Immature natural killer cell (primary cell): Measurements from ENCODE around the gene S100A2. TPM values are rescaled to one million over a fixed set of nuclear protein-coding genes. Genes with fewer than 3 reads are reported as not detected.
"Not testable (repeated sequence)": the region's sequence is repeated elsewhere in the genome, so short reads cannot be mapped to it uniquely, and the experiment has no call there.

ENCODE experiments used
- DNase-seq, 3 donors: peaks; one replicate each; pipeline ENCODE4 v3.0.0; 2022; ENCODE audit warnings: mixed read lengths in 1 of 3
- H3K27ac Mint-ChIP-seq, 6 donors: one replicate each; pipeline ENCODE4 v1.8.0; 2020; ENCODE audit warnings: mixed read lengths in 6 of 6, mild to moderate bottlenecking in 5 of 6, inconsistent platforms in 4 of 6, moderate library complexity in 3 of 6
- H3K27me3 Mint-ChIP-seq, 3 donors: one replicate each; pipeline ENCODE4 v1.8.0; 2020 to 2021; ENCODE audit warnings: low read depth in 3 of 3, mild to moderate bottlenecking in 3 of 3, mixed read lengths in 3 of 3, moderate library complexity in 3 of 3, inconsistent platforms in 1 of 3
- H3K36me3 Mint-ChIP-seq, 3 donors: one replicate each; pipeline ENCODE4 v1.8.0; 2020; ENCODE audit warnings: mixed read lengths in 3 of 3, inconsistent platforms in 2 of 3, mild to moderate bottlenecking in 2 of 3
- H3K4me1 Mint-ChIP-seq, 2 donors: one replicate each; pipeline ENCODE4 v1.8.0; 2020; ENCODE audit warnings: inconsistent platforms in 2 of 2, mild to moderate bottlenecking in 2 of 2, mixed read lengths in 2 of 2, moderate library complexity in 1 of 2
- H3K4me3 Mint-ChIP-seq, 5 donors: one replicate each; pipeline ENCODE4 v1.8.0; 2020; ENCODE audit warnings: mild to moderate bottlenecking in 5 of 5, mixed read lengths in 5 of 5, inconsistent platforms in 3 of 5, moderate library complexity in 3 of 5
- H3K9me3 Mint-ChIP-seq, 6 donors: one replicate each; pipeline ENCODE4 v1.8.0; 2020; ENCODE audit warnings: mild to moderate bottlenecking in 6 of 6, mixed read lengths in 6 of 6, inconsistent platforms in 4 of 6, moderate library complexity in 3 of 6
- polyA plus RNA-seq, 3 donors: library from polyadenylated mRNA; unstranded; fragments of 300-500 nt; fragmentation: Illumina TruSeq; gene quantifications; one replicate each; pipeline ENCODE4 v1.2.3, GENCODE V29; 2021

The S100A2 gene
- polyA plus RNA-seq, 3 donors from 2014 or later = 0.83 TPM; not detected in 2

GRCh38 chr1:153520137-153520691 lies 45.4 kb downstream of the S100A2 start:
- H3K27me3 Mint-ChIP-seq, DNase-seq, H3K4me1 Mint-ChIP-seq, H3K27ac Mint-ChIP-seq, H3K36me3 Mint-ChIP-seq, H3K9me3 Mint-ChIP-seq, H3K4me3 Mint-ChIP-seq: not testable (repeated sequence)

- H3K27me3 Mint-ChIP-seq = peaks cover 0 to 3% (median 0%) of the 10 kb centered on the region in 3 donors
- peaks cover 0 to 3% (median 0%) of the 10 kb centered on the region in 3 donors for H3K36me3 Mint-ChIP-seq
- H3K4me3 Mint-ChIP-seq = no peak overlapping the region
- DNase-seq = no peak
- H3K4me1 Mint-ChIP-seq = peaks cover 0 to 2% of the 10 kb centered on the region in 2 donors
- no peak overlapping the region for H3K27ac Mint-ChIP-seq
- H3K9me3 Mint-ChIP-seq = no peaks in the 10 kb centered on the region
Measured at GRCh38 chr1:153519242-153519641, 46.4 kb downstream of the S100A2 start.

- Mint-ChIP-seq H3K27me3 (peaks cover 0 to 4% (median 2%) of the 10 kb centered on the region in 3 donors), H3K27ac (peak overlapping the region in 2 of 6 donors; percentile 21 to 23), H3K4me1 (peaks cover 0 to 6% of the 10 kb centered on the region in 2 donors), H3K9me3 (no peaks in the 10 kb centered on the region), H3K4me3 (no peak overlapping the region), H3K36me3 (peaks cover 0 to 3% (median 0%) of the 10 kb centered on the region in 3 donors)
- DNase-seq = no peak
Measured at GRCh38 chr1:153515504-153516394, 49.9 kb downstream of the S100A2 start.

- peaks cover 0 to 6% of the 10 kb centered on the region in 2 donors for H3K4me1 Mint-ChIP-seq
- no peak overlapping the region for H3K27ac Mint-ChIP-seq
- H3K36me3 Mint-ChIP-seq = peaks cover 0 to 3% (median 0%) of the 10 kb centered on the region in 3 donors
- H3K4me3 Mint-ChIP-seq = no peak overlapping the region
- H3K27me3 Mint-ChIP-seq = peaks cover 0 to 4% (median 3%) of the 10 kb centered on the region in 3 donors
- no peak for DNase-seq
- no peaks in the 10 kb centered on the region for H3K9me3 Mint-ChIP-seq
Measured at GRCh38 chr1:153513666-153514065, 52.0 kb downstream of the S100A2 start.

- Mint-ChIP-seq H3K4me3 (no peak overlapping the region), H3K36me3 (peaks cover 0 to 2% (median 0%) of the 10 kb centered on the region in 3 donors), H3K27me3 (peaks cover 0 to 4% (median 4%) of the 10 kb centered on the region in 3 donors), H3K27ac (peak overlapping the region in 1 of 6 donors; percentile 28), H3K9me3 (no peaks in the 10 kb centered on the region), H3K4me1 (peaks cover 0 to 6% of the 10 kb centered on the region in 2 donors)
- no peak for DNase-seq
Measured at GRCh38 chr1:153513023-153513422, 52.6 kb downstream of the S100A2 start.

Other genes starting within 250 kb of the S100A2 start
- gene PGLYRP4, start 217.0 kb downstream of the S100A2 start, polyA plus RNA-seq = not detected
- gene S100A9, start 208.0 kb downstream of the S100A2 start, polyA plus RNA-seq = 100 to 1,000 TPM in 1 of 3 donors, 10 to 100 TPM in 2; 38.1 to 109 (median 86.0) TPM
- 1 to 10 TPM in 2 of 3 donors, under 1 TPM in 1; 0.87 to 3.8 (median 2.6) TPM for gene S100A12, start 190.2 kb downstream of the S100A2 start, polyA plus RNA-seq
- 10 to 100 TPM; 20.3 to 43.5 (median 40.3) TPM for gene S100A8, start 174.8 kb downstream of the S100A2 start, polyA plus RNA-seq
- not detected for gene S100A7A, start 149.3 kb downstream of the S100A2 start, polyA plus RNA-seq
- gene S100A7, start 105.2 kb downstream of the S100A2 start, polyA plus RNA-seq = not detected
- gene S100A6, start 29.9 kb downstream of the S100A2 start, polyA plus RNA-seq = 100 to 1,000 TPM; 472 to 828 (median 543) TPM
- gene S100A5, start 24.9 kb downstream of the S100A2 start, polyA plus RNA-seq = under 1 TPM in 1 of 3 donors, not detected in 2; 0.68 TPM
- gene S100A4, start 20.0 kb downstream of the S100A2 start, polyA plus RNA-seq = 1,000 to 10,000 TPM; 1,846 to 2,303 (median 2,006) TPM
- gene S100A3, start 16.6 kb downstream of the S100A2 start, polyA plus RNA-seq = not detected
- gene S100A16, start 47.3 kb upstream of the S100A2 start, polyA plus RNA-seq = not detected
- gene S100A14, start 50.5 kb upstream of the S100A2 start, polyA plus RNA-seq = not detected
- gene S100A13, start 61.7 kb upstream of the S100A2 start, polyA plus RNA-seq = 1 to 10 TPM; 1.5 to 9.7 (median 3.7) TPM
- gene S100A1, start 62.6 kb upstream of the S100A2 start, polyA plus RNA-seq = not detected
- 10 to 100 TPM; 37.5 to 70.8 (median 63.1) TPM for gene CHTOP, start 68.2 kb upstream of the S100A2 start, polyA plus RNA-seq
- 100 to 1,000 TPM in 1 of 3 donors, 10 to 100 TPM in 2; 95.8 to 106 (median 96.0) TPM for gene SNAPIN, start 92.9 kb upstream of the S100A2 start, polyA plus RNA-seq
- 100 to 1,000 TPM; 162 to 221 (median 164) TPM for gene ILF2, start 105.1 kb upstream of the S100A2 start, polyA plus RNA-seq
- not detected for gene NPR1, start 112.8 kb upstream of the S100A2 start, polyA plus RNA-seq
- 10 to 100 TPM in 1 of 3 donors, 1 to 10 TPM in 2; 7.5 to 14.5 (median 7.9) TPM for gene INTS3, start 162.2 kb upstream of the S100A2 start, polyA plus RNA-seq
- 10 to 100 TPM; 38.3 to 89.0 (median 54.3) TPM for gene SLC27A3, start 209.6 kb upstream of the S100A2 start, polyA plus RNA-seq